Gastrocnemius medialis (tissue), 4 donors: ENCODE results near the gene CPXM2.

Experiments
- CTCF ChIP-seq, 5 experiments: fragments of 450-650 bp in 3 of 5; fragments of 200-600 bp in 2 of 5; sonication (generic) in 2 of 5; IDR thresholded peaks in 4 of 5; conservative IDR thresholded peaks in 1 of 5; 1 replicate in 4 of 5; 2 replicates in 1 of 5; pipeline ENCODE4 v1.5.1; 2016 to 2019; ENCODE audit warnings: antibody characterized with exemption in 5 of 5, mild to moderate bottlenecking in 3 of 5, moderate library complexity in 3 of 5
- POLR2A ChIP-seq, 2 donors: fragments of 450-650 bp; IDR thresholded peaks; one replicate each; pipeline ENCODE4 v1.6.1; 2017; ENCODE audit warnings: antibody characterized with exemption in 2 of 2, mild to moderate bottlenecking in 2 of 2, moderate library complexity in 2 of 2

- TF ChIP-seq CTCF (IDR thresholded peaks at IDR 0.05 in 4 of 5, conservative IDR thresholded peaks at IDR 0.05 in 1 of 5) (no peak), POLR2A (IDR thresholded peaks at IDR 0.05) (no peak)
These were observed 16.8 kb upstream of the CPXM2 start for GRCh38 chr10:123908379-123908778.
